ENCODE data around the gene PSAT1. TPM values are rescaled to one million over a fixed set of nuclear protein-coding genes. Genes with fewer than 3 reads are reported as not detected.

The PSAT1 gene
- 100 to 1,000 TPM in 1 of 2 donors, 10 to 100 TPM in 1; 98.2 to 124 TPM for total RNA-seq

DNA sequence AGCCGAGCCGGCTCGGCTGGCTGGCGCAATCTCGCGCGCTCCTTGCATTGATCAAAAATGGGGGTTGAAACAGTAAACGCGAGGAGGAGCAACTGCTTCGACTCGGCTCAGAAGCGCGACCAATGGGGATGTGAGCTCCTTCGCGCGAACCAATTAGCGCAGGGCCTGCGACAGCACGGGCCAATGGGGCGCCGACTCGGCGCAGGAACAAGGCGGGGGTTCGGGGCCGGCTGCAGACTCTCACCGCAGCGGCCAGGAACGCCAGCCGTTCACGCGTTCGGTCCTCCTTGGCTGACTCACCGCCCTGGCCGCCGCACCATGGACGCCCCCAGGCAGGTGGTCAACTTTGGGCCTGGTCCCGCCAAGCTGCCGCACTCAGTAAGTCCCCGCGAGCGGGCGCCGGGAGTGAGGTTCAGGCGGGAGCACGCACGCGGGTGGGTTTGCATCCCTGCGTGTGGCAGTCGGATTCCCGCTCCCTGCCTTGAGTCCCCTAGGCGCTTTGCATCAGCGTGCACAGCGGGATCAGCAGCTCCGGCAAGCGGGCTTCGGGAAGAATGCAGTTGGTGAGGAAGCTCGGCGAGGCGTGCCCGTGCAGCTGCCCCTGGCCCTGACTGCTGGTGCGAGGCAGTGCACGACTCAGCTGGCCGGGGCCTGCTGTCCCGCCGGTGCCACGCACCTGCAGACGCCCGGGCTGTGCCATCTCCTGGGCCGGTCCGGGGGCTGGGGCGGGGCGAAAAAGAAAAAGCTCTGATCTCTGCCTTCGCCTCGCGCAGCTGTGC, at the start of gene PSAT1:
Gene PSAT1, plus strand, starts transcription at position 233 of the 779 bp plus-strand sequence. Its CDS starts 86 bp downstream, at position 319.

Other genes with a start within 250 kb of the PSAT1 start
- gene CEP78, start 61.0 kb upstream of the PSAT1 start, total RNA-seq = 10 to 100 TPM; 22.7 to 27.6 TPM

Measured in melanocyte of skin (primary cell).